ENCODE measurements around the gene TTC3. TPM values are rescaled to one million over a fixed set of nuclear protein-coding genes. Genes with fewer than 3 reads are reported as not detected.
"Not testable (repeated sequence)": the region's sequence is repeated elsewhere in the genome, so short reads cannot be mapped to it uniquely, and the experiment has no call there.

Gene TTC3
- total RNA-seq, 1 donor from 2014 or later, result 235 TPM

- H3K36me3 Mint-ChIP-seq (ENCODE audit: unreplicated experiment), result peaks cover 7% of the 10 kb centered on the region
- peaks cover 7% of the 10 kb centered on the region for H3K9me3 Mint-ChIP-seq (ENCODE audit: unreplicated experiment)
- no peak overlapping the region for H3K4me3 Mint-ChIP-seq (ENCODE audit: unreplicated experiment)
- no peak overlapping the region for H3K27ac Mint-ChIP-seq (ENCODE audit: unreplicated experiment)
- TF ChIP-seq CTCF (IDR thresholded peaks at IDR 0.05; ENCODE audit: partially characterized antibody, unreplicated experiment), result no peak
- DNase-seq, result no peak
- no peaks in the 10 kb centered on the region for H3K4me1 Mint-ChIP-seq (ENCODE audit: low read depth, unreplicated experiment)
- peaks cover 3% of the 10 kb centered on the region for H3K27me3 Mint-ChIP-seq (ENCODE audit: unreplicated experiment)
Observed at GRCh38 chr21:37047079-37047478, 26.0 kb upstream of the TTC3 start.

- H3K27me3 Mint-ChIP-seq (ENCODE audit: unreplicated experiment); H3K4me3 Mint-ChIP-seq (ENCODE audit: unreplicated experiment): not testable (repeated sequence)
Observed at GRCh38 chr21:37049741-37050140, 23.3 kb upstream of the TTC3 start.

GRCh38 chr21:37055271-37055855 lies 17.7 kb upstream of the TTC3 start:
- no peak for TF ChIP-seq CTCF (IDR thresholded peaks at IDR 0.05; ENCODE audit: partially characterized antibody, unreplicated experiment)
- H3K27me3 Mint-ChIP-seq (ENCODE audit: unreplicated experiment), result peaks cover 6% of the 10 kb centered on the region
- no peak for DNase-seq
- H3K4me1 Mint-ChIP-seq (ENCODE audit: low read depth, unreplicated experiment), result peaks cover 14% of the 10 kb centered on the region
- peaks cover 4% of the 10 kb centered on the region for H3K36me3 Mint-ChIP-seq (ENCODE audit: unreplicated experiment)
- peaks cover 7% of the 10 kb centered on the region for H3K9me3 Mint-ChIP-seq (ENCODE audit: unreplicated experiment)
- no peak overlapping the region for H3K27ac Mint-ChIP-seq (ENCODE audit: unreplicated experiment)
- no peak overlapping the region for H3K4me3 Mint-ChIP-seq (ENCODE audit: unreplicated experiment)

More at GRCh38 chr21:37049741-37050140, 23.3 kb upstream of the TTC3 start:
- not testable (repeated sequence) for DNase-seq; H3K4me1 Mint-ChIP-seq (ENCODE audit: low read depth, unreplicated experiment); H3K27ac Mint-ChIP-seq (ENCODE audit: unreplicated experiment); H3K36me3 Mint-ChIP-seq (ENCODE audit: unreplicated experiment); H3K9me3 Mint-ChIP-seq (ENCODE audit: unreplicated experiment)

GRCh38 chr21:37057614-37058013 lies 15.4 kb upstream of the TTC3 start:
- Mint-ChIP-seq H3K9me3 (ENCODE audit: unreplicated experiment) (peaks cover 13% of the 10 kb centered on the region), H3K4me1 (ENCODE audit: low read depth, unreplicated experiment) (peaks cover 25% of the 10 kb centered on the region), H3K4me3 (ENCODE audit: unreplicated experiment) (no peak overlapping the region), H3K36me3 (ENCODE audit: unreplicated experiment) (peaks cover 4% of the 10 kb centered on the region), H3K27me3 (ENCODE audit: unreplicated experiment) (peaks cover 3% of the 10 kb centered on the region), H3K27ac (ENCODE audit: unreplicated experiment) (no peak overlapping the region)
- no peak for DNase-seq
- no peak for TF ChIP-seq CTCF (IDR thresholded peaks at IDR 0.05; ENCODE audit: partially characterized antibody, unreplicated experiment)

- no peak overlapping the region for H3K4me3 Mint-ChIP-seq (ENCODE audit: unreplicated experiment)
Observed at GRCh38 chr21:37058261-37058660, 14.8 kb upstream of the TTC3 start.

More at GRCh38 chr21:37058261-37058660, 14.8 kb upstream of the TTC3 start:
- Mint-ChIP-seq H3K36me3 (ENCODE audit: unreplicated experiment) (peaks cover 4% of the 10 kb centered on the region), H3K27ac (ENCODE audit: unreplicated experiment) (no peak overlapping the region), H3K4me1 (ENCODE audit: low read depth, unreplicated experiment) (peaks cover 25% of the 10 kb centered on the region), H3K9me3 (ENCODE audit: unreplicated experiment) (peaks cover 13% of the 10 kb centered on the region), H3K27me3 (ENCODE audit: unreplicated experiment) (peaks cover 3% of the 10 kb centered on the region)
- no peak for DNase-seq
- TF ChIP-seq CTCF (IDR thresholded peaks at IDR 0.05; ENCODE audit: partially characterized antibody, unreplicated experiment), result no peak

Data from glutamatergic neuron (in vitro differentiated cells).